Measurements from ENCODE around the gene MCRIP1.

MCRIP1 gene

DNA sequence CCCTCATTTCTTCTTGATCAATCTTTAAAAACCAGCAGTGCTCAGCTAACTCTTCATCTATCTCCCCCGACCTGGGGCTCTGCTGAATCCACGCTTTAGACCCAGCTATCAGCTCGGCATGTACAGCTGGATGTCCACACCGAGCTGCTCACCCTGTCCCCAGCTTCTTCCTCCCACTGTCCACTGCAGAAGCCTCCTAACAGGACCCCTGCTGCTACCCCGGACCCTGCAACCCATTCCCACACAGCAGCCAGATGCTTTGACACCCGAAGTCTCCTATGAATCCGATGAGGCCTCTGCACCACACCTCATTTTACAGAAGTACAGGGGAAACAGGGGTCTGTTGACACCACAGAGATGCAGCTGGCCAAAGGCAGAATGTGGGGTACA lies 15.3 kb downstream of the MCRIP1 start:
- no peak for DNase-seq

- DNase-seq, result no peak
Observed at GRCh38 chr17:81815646-81815986, 17.5 kb downstream of the MCRIP1 start.

GRCh38 chr17:81814748-81815645 lies 18.1 kb downstream of the MCRIP1 start:
- DNase-seq, result no peak

DNA sequence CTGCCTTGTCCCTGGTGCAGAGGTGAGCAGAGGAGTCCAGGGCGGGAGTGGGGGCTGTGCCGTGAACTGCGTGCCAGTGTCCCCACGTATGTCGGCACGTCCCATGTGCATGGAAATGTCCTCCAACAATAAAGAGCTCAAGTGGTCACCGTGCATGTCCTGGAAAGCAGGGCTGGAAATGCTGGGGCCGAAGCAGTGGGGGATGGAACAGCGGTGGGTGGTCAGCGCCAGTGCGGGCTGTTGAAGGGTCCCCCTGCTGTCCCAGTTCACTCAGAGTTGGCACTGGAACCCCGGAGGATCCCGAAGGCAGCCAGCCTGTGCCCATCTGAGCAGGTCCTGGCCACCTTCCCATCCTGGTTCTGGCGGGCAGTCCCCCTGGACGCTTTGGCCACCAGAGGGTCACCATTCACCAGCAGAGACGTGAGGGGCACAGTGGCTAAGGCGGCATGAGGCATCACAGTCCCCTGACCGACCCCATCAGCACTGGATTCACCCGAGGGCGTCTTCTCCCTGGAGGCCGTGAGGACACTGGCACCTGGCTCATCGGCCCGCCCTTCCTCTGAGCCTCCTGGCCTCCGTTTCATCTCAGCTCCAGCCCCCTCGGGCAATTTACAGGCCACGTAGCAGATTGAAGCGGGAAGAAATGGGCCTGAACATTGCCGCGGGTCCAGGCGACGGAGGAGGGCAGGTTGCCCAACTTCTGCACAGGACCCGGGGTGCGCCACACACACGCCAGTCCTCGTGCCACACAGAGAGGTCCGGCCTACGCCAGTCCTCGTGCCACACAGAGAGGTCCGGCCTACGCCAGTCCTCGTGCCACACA lies 19.0 kb downstream of the MCRIP1 start:
- no peak for DNase-seq

- no peak for DNase-seq
Observed at GRCh38 chr17:81813371-81813684, 19.8 kb downstream of the MCRIP1 start.

- DNase-seq, result no peak
Observed at GRCh38 chr17:81812571-81813370, 20.3 kb downstream of the MCRIP1 start.

- DNase-seq, result no peak
Observed at GRCh38 chr17:81811705-81812570, 21.2 kb downstream of the MCRIP1 start.

DNA sequence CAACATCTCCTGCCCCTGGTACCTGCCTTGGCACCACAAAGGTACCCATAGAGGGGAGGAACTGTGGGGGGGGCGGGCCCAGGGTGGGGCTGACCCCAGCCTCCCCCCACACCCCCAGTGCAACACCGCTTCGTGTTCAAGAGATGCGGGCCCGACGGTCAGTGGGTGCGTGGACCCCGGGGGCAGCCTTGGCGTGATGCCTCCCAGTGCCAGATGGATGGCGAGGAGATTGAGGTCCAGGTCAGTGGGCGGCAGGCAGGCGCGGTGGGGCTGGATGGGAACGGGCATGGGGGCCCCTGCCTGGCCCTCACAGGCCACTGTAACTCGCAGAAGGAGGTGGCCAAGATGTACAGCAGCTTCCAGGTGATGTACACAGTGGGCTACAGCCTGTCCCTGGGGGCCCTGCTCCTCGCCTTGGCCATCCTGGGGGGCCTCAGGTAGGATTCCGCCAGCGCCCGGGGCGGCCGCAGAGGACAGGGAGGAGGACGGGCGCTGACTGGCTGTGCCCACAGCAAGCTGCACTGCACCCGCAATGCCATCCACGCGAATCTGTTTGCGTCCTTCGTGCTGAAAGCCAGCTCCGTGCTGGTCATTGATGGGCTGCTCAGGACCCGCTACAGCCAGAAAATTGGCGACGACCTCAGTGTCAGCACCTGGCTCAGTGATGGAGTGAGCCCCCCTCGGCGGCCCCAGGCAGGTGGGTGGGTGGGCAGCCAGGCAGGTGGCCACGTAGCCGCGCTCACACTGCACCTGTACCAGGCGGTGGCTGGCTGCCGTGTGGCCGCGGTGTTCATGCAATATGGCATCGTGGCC lies 22.0 kb downstream of the MCRIP1 start:
- DNase-seq, result no peak

DNA sequence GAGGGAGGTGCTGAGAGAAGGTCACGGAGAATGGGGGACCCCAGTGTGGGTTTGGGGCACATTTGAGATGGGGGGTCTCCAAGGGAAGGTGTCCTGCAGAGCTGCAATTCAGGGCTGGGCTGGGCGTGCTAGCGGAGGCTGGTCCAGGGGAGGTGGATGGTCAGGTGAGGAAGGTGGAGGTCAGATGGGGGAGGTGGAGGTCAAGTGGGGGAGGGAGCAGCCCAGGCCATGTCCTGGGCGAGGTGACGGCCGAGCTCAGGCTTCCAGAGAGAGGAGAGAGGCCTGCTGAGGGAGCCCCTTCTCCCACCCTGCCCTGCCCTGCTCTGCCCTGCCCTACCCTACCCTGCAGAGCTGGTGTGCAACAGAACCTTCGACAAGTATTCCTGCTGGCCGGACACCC lies 22.6 kb downstream of the MCRIP1 start:
- DNase-seq, result no peak

DNA sequence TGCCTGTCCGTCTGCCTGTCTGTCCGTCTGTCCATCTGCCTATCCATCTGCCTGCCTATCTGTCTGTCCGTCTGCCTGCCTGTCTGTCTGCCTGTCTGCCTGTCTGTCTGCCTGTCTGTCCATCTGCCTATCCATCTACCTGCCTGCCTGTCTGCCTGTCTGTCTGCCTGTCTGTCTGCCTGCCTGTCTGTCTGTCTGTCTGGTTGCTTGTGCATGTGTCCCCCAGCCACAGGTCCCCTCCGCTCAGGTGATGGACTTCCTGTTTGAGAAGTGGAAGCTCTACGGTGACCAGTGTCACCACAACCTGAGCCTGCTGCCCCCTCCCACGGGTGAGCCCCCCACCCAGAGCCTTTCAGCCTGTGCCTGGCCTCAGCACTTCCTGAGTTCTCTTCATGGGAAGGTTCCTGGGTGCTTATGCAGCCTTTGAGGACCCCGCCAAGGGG lies 23.5 kb downstream of the MCRIP1 start:
- no peak for DNase-seq

GRCh38 chr17:81808778-81809555 lies 24.1 kb downstream of the MCRIP1 start:
- DNase-seq, result no peak

- DNase-seq, result no peak
Observed at GRCh38 chr17:81807839-81808238, 25.3 kb downstream of the MCRIP1 start.

GRCh38 chr17:81807210-81807719 lies 25.8 kb downstream of the MCRIP1 start:
- no peak for DNase-seq

- no peak for DNase-seq
Observed at GRCh38 chr17:81806461-81807209, 26.5 kb downstream of the MCRIP1 start.

- DNase-seq, result no peak
Observed at GRCh38 chr17:81805707-81806460, 27.2 kb downstream of the MCRIP1 start.

- no peak for DNase-seq
Observed at GRCh38 chr17:81804559-81805399, 28.3 kb downstream of the MCRIP1 start.

DNA sequence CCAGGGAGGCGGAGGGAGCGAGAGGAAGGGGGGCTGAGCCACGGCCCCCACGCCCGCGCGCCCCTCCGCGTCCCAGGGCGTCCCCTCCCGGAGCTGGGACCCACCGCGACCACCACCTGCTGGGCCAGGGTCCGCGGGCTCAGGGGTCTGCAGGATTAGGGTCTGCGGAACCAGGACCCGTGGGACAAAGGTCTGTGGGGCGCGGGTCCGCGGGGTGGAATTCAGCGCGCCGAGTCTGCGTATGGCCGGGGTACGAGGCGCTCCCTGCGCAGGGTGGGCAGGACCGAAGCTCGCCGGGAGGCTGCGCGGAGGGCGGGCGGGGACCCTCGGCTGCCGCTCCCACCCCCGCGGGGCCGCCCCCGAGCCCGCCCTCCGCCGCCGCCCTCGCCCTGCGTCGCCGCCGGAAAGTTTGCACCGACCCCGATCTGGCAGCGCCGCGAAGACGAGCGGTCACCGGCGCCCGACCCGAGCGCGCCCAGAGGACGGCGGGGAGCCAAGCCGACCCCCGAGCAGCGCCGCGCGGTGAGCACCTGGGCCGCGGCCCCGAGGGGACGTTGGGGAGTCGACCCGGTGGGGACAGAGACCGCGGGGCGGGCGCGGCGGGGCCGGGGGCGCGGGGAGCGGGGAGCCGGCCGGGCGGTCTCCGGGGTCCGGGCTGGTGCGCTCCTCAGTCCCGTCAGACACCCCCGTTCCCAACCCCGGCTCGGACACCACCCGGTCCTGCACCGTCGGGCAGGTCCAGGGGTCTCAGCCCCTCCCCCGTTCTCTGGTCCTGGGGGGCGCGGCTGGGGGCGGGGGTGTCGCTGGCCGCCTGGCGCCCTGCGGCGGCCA lies 29.1 kb downstream of the MCRIP1 start, which contains the start of gene GCGR:
TSS of gene GCGR (plus strand) at position 423 of the 831 bp plus-strand sequence. CDS start 4,869 bp downstream, outside the sequence.
- no peak for DNase-seq

Data from GDM1 (cell line).